OCI-LY7 (cell line): Measurements from ENCODE around the gene BAIAP2.

Source experiments
- CTCF ChIP-seq: fragments of 200-600 bp; sonication (generic); conservative IDR thresholded peaks from 2 replicates; pipeline ENCODE4 v1.5.1; 2014; ENCODE audit warnings: mild to moderate bottlenecking, antibody characterized with exemption, low read length, moderate library complexity, mixed read lengths
- EZH2phosphoT487 ChIP-seq: fragments of 200-600 bp; sonication (generic); IDR thresholded peaks from 2 replicates; pipeline ENCODE4 v1.6.1; 2018; ENCODE audit warnings: low read depth, borderline replicate concordance, mild to moderate bottlenecking, mixed run types, antibody characterized with exemption, low read length, moderate library complexity, mixed read lengths

DNA sequence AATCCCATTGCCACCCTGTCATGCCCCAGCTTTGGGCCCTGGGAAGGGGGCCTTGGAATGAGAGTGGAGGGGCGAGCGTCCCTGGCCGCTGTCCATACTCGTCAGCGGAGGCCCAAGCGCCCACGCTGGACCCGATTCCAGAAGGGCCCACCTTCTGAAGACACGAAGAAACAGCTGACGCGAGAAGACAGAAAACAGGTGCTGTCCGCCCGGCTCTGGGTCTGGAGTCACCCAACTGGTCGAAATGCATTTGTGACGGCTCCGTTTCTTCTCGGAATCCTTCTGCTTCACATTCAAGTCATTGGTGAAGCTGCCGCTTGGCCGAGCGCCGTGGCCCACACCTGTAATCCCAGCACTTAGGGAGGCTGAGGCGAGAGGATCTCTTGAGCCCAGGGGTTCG is 77.5 kb downstream of the BAIAP2 start:
- TF ChIP-seq CTCF, result no peak
- no peak for TF ChIP-seq EZH2phosphoT487
